Astrocyte of the spinal cord (primary cell): ENCODE measurements around the gene CACYBP.

Experiments
- DNase-seq: peaks from one replicate; pipeline ENCODE4 v3.0.0; 2011; ENCODE audit warnings: low read depth, low spot score
- H3K4me3 ChIP-seq: 2 replicates; pipeline ENCODE4 v1.5.1; 2011; ENCODE audit warnings: low read depth, mild to moderate bottlenecking, low read length, moderate library complexity
- in situ Hi-C: cut with HindIII; loops from 2 replicates; pipeline ENCODE4 v1.10.0; 2017; ENCODE audit warnings: low sequenced_read_pairs
- TF ChIP-seq, protein P1 (sequence below): IDR thresholded peaks from 2 replicates; pipeline ENCODE4 v1.5.1; 2012; ENCODE audit warnings: low read depth, mild to moderate bottlenecking, low read length, inconsistent platforms

Gene CACYBP

GRCh38 chr1:174971902-174972301, 27.8 kb upstream of the CACYBP start:
- TF ChIP-seq, protein P1, sequence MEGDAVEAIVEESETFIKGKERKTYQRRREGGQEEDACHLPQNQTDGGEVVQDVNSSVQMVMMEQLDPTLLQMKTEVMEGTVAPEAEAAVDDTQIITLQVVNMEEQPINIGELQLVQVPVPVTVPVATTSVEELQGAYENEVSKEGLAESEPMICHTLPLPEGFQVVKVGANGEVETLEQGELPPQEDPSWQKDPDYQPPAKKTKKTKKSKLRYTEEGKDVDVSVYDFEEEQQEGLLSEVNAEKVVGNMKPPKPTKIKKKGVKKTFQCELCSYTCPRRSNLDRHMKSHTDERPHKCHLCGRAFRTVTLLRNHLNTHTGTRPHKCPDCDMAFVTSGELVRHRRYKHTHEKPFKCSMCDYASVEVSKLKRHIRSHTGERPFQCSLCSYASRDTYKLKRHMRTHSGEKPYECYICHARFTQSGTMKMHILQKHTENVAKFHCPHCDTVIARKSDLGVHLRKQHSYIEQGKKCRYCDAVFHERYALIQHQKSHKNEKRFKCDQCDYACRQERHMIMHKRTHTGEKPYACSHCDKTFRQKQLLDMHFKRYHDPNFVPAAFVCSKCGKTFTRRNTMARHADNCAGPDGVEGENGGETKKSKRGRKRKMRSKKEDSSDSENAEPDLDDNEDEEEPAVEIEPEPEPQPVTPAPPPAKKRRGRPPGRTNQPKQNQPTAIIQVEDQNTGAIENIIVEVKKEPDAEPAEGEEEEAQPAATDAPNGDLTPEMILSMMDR, result no peak
- H3K4me3 ChIP-seq, result no peak overlapping the region
- in situ Hi-C loops, result no loop called here
- no peak for DNase-seq

- TF ChIP-seq, protein P1, result no peak
- no peak for DNase-seq
- in situ Hi-C loops, result no loop called here
These were observed 25.0 kb upstream of the CACYBP start for GRCh38 chr1:174974711-174975119.

DNA sequence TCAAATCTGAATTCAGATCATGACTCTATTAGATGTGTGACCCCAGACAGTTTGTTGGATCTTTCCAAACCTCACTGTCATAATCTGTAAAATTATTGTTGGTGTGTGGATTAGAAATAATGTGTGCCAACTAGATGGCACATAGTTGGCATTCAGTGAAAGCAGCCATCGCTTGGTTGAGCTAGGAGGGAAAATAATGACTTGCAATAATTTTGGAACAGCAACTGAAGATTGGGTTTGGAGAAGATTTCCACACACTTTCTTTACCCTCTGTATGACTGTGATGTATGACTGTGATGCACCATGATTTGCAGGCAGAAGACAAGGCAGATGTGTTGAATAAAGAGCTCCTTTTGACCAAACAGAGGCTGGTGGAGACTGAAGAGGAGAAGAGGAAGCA, 24.0 kb upstream of the CACYBP start:
- no peak overlapping the region for H3K4me3 ChIP-seq
- no peak for DNase-seq
- in situ Hi-C loops, result no loop called here
- TF ChIP-seq, protein P1, result no peak

More at GRCh38 chr1:174974711-174975119, 25.0 kb upstream of the CACYBP start:
- H3K4me3 ChIP-seq, result no peak overlapping the region

- TF ChIP-seq, protein P1, result no peak
- DNase-seq, result peak; percentile 40
- in situ Hi-C loops, result no loop called here
- no peak overlapping the region for H3K4me3 ChIP-seq
These were observed 23.2 kb upstream of the CACYBP start for GRCh38 chr1:174976436-174977108.

DNA sequence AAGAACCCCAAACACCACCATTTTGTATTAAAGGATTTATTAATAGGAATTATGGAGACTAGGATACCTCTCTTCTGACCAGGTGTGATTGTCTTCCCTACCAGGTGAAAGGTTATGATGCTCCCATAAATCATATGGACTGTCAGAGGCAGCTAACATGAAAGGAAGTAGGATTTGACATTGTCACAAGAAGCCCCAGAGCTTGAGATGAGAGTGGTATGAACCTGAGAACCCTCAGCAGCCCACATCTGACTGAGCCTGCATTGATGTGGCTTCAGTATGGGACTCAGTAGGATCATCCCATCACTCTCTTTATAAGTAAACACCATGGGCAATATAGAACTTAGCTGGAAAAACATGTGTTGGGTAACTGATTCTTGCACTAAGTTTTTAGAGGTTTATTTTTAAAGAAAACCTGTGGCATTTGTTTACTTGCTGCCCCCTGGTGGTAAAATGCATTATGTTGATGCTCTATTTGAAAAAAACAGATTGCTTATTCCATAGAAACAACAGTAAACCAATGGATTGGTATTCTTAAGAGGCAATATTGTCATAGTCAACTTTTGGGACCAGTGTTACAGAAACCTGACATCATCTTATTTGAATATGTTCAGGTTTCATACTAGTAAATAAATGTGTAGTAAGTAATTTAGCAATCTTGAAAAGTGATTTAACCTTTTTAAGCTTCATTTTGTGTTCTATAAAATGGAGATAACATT, 16.6 kb upstream of the CACYBP start:
- H3K4me3 ChIP-seq, result no peak overlapping the region
- in situ Hi-C loops, result no loop called here
- peak; percentile 54 for DNase-seq
- TF ChIP-seq, protein P1, result peak; percentile 46

DNA sequence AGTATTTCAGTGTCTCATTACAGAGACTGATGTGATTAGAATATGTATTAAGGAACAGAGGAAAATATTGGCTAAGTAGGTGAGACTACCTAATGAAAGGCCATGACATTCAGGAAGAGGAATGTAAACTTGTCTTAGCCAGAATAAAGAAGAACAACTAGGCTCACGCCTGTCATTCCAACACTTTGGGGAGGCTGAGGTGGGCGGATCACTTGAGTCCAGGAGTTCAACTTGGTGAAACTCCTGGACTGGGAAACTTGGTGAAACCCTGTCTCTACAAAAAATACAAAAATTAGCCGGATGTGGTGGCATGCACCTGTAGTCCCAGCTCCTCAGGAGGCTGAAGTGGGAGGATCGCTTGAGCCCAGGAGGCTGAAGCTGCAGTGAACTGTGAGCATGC, 14.8 kb upstream of the CACYBP start:
- H3K4me3 ChIP-seq, result no peak overlapping the region
- TF ChIP-seq, protein P1, result no peak
- no peak for DNase-seq
- in situ Hi-C loops, result no loop called here
